Memory B cell (primary cell): ENCODE data around the gene MMP10.
"Not testable (repeated sequence)": the region's sequence is repeated elsewhere in the genome, so short reads cannot be mapped to it uniquely, and the experiment has no call there.

Source experiments
- ATAC-seq: fragments of 150-1000 bp; cut with Tn5 transposase; 2 replicates; pipeline ENCODE4 v1.10.0; 2021; ENCODE audit warnings: low read depth, mild to moderate bottlenecking, moderate library complexity
- DNase-seq, 2 donors: peaks; one replicate each; pipeline ENCODE4 v3.0.0; 2022; ENCODE audit warnings: low spot score in 2 of 2
- H3K27ac Mint-ChIP-seq: one replicate; pipeline ENCODE4 v1.8.0; 2022; ENCODE audit warnings: mild to moderate bottlenecking, moderate library complexity, mixed read lengths
- H3K27me3 Mint-ChIP-seq: one replicate; pipeline ENCODE4 v1.8.0; 2022; ENCODE audit warnings: mixed read lengths
- H3K36me3 Mint-ChIP-seq: one replicate; pipeline ENCODE4 v1.8.0; 2022; ENCODE audit warnings: mild to moderate bottlenecking, mixed read lengths
- H3K4me1 Mint-ChIP-seq: one replicate; pipeline ENCODE4 v1.8.0; 2022; ENCODE audit warnings: mixed read lengths
- H3K4me3 Mint-ChIP-seq: one replicate; pipeline ENCODE4 v1.8.0; 2022; ENCODE audit warnings: mild to moderate bottlenecking, moderate library complexity, mixed read lengths
- H3K9me3 Mint-ChIP-seq: one replicate; pipeline ENCODE4 v1.8.0; 2022; ENCODE audit warnings: mixed read lengths

The MMP10 gene

DNA sequence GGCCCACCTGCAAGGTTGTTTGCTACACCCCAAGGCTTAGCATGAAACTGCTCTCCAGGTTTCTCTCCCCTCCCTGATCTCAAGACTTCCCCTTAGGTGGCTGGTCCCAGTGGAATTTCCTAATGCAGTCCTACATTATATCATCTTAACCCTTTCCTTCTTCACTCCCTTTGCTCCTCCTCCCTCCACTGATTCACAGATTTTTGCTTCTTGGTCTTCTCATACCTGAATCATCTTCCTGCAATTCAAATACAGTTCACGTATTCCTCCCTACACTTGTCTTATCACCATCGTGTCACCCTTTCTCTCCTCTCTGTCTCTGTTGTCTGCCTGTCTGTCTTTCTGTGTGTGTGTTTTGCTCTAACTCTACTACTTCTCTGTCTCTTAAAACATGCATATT, 17.0 kb downstream of the MMP10 start:
- no peak for ATAC-seq
- Mint-ChIP-seq H3K27me3 (peaks cover 5% of the 10 kb centered on the region), H3K36me3 (no peaks in the 10 kb centered on the region), H3K9me3 (no peaks in the 10 kb centered on the region), H3K27ac (no peak overlapping the region), H3K4me3 (no peak overlapping the region), H3K4me1 (no peaks in the 10 kb centered on the region)
- no peak for DNase-seq

- H3K27me3 Mint-ChIP-seq = peaks cover 5% of the 10 kb centered on the region
- DNase-seq (no peak), ATAC-seq (no peak)
- H3K4me1 Mint-ChIP-seq = no peaks in the 10 kb centered on the region
- H3K9me3 Mint-ChIP-seq = no peaks in the 10 kb centered on the region
- H3K27ac Mint-ChIP-seq = no peak overlapping the region
- H3K4me3 Mint-ChIP-seq = no peak overlapping the region
- no peaks in the 10 kb centered on the region for H3K36me3 Mint-ChIP-seq
These were observed 18.1 kb downstream of the MMP10 start for GRCh38 chr11:102762361-102762767.

DNA sequence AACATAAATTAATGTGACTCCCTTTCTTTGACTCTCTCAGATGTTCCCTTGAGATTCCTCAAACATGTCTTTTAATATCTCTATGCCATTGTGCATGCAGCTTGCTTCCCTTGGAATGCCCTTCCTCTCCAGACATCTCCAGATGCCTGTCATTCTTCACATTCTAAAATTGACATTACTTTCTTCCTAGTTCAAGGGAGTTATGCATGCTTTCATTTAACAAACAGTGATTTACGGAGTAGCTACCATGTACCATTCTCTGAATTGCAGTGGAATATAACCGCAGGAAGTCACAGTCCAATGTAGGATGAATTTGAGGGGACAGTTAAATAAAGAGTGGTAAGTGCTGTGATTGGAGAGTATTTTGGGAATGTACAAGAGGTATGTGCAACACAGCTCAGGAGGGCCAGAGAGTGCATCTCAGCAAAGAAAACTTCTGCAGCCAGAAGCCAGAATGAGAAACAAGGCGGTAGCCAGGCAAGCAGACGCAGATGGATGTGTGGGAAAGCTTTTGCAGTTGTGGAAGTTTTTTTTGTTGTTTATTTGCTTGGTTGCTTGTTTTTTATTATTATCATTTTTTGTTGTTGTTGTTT, 18.7 kb downstream of the MMP10 start:
- no peak for ATAC-seq
- DNase-seq = no peak
- no peaks in the 10 kb centered on the region for H3K9me3 Mint-ChIP-seq
- H3K4me3 Mint-ChIP-seq = no peak overlapping the region
- no peaks in the 10 kb centered on the region for H3K36me3 Mint-ChIP-seq
- no peaks in the 10 kb centered on the region for H3K4me1 Mint-ChIP-seq
- H3K27ac Mint-ChIP-seq = no peak overlapping the region
- H3K27me3 Mint-ChIP-seq = peaks cover 6% of the 10 kb centered on the region

GRCh38 chr11:102760344-102761035, 19.9 kb downstream of the MMP10 start:
- Mint-ChIP-seq H3K4me3 (no peak overlapping the region), H3K4me1 (no peaks in the 10 kb centered on the region), H3K27me3 (peaks cover 7% of the 10 kb centered on the region), H3K27ac (no peak overlapping the region), H3K36me3 (no peaks in the 10 kb centered on the region), H3K9me3 (no peaks in the 10 kb centered on the region)
- no peak for ATAC-seq
- DNase-seq = no peak

- H3K9me3 Mint-ChIP-seq = no peaks in the 10 kb centered on the region
- H3K27me3 Mint-ChIP-seq = peaks cover 13% of the 10 kb centered on the region
- no peaks in the 10 kb centered on the region for H3K36me3 Mint-ChIP-seq
- DNase-seq (no peak), ATAC-seq (no peak)
- no peaks in the 10 kb centered on the region for H3K4me1 Mint-ChIP-seq
- H3K27ac Mint-ChIP-seq = no peak overlapping the region
- no peak overlapping the region for H3K4me3 Mint-ChIP-seq
These were observed 22.4 kb downstream of the MMP10 start for GRCh38 chr11:102757823-102758549.

GRCh38 chr11:102753267-102753666, 27.2 kb downstream of the MMP10 start:
- H3K4me3 Mint-ChIP-seq = no peak overlapping the region
- peaks cover 15% of the 10 kb centered on the region for H3K27me3 Mint-ChIP-seq
- H3K27ac Mint-ChIP-seq = no peak overlapping the region
- peaks cover 2% of the 10 kb centered on the region for H3K9me3 Mint-ChIP-seq
- no peaks in the 10 kb centered on the region for H3K36me3 Mint-ChIP-seq
- no peak for DNase-seq
- no peak for ATAC-seq
- H3K4me1 Mint-ChIP-seq = no peaks in the 10 kb centered on the region

DNA sequence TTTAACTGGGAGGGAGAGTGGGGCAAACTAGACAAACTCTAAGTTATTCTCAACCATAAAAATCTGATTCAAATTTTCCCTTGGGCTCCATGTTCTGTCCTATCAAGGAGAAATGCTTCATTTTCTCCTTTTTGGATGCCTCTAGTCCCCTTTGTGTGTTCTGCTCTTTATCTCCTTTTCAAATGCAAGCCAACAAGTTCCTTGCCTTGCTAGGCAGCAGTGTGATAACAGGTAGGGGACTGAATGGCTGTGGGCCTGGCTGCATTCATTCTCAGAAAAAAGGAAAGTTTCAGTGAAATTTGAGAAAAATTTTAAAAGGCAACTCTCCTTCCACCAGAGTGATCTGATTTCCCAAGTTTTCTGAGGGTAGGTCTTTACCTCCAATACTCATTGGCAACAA, 28.8 kb downstream of the MMP10 start:
- no peak overlapping the region for H3K4me3 Mint-ChIP-seq
- peaks cover 17% of the 10 kb centered on the region for H3K27me3 Mint-ChIP-seq
- peaks cover 5% of the 10 kb centered on the region for H3K9me3 Mint-ChIP-seq
- H3K36me3 Mint-ChIP-seq = peaks cover 2% of the 10 kb centered on the region
- H3K4me1 Mint-ChIP-seq = no peaks in the 10 kb centered on the region
- H3K27ac Mint-ChIP-seq = no peak overlapping the region
- ATAC-seq (no peak), DNase-seq (no peak)

DNA sequence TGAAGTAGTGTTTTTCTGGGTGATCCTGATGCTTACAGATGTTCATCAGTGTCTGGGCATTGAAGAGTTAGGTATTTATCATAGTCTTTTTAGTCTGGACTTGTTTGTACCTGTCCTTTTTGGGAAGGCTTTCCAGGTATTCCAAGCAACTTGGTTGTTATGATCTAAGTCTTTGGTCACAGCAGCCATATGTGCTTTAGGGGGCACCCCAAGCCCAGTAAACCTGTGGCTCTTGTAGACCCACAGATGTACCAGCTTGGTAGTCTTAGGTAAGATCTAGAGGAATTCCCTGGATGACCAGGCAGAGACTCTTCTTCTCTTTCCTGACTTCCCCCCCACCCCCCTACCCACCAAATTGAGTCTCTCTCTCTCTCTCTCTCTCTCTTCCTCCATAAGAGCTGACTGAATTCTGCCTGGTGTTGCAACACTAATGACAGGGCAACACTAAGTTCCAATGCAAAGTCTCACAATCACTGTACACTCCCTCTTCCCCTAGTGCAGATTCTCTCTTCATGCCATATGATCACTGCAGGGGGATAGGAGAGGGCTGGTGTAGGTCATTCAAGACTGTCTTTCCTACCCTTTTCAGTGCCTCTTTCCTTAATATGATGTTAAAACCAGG, 31.2 kb downstream of the MMP10 start:
- no peak for ATAC-seq
- Mint-ChIP-seq H3K9me3 (peaks cover 7% of the 10 kb centered on the region), H3K36me3 (peaks cover 4% of the 10 kb centered on the region), H3K4me3 (no peak overlapping the region), H3K27me3 (peaks cover 13% of the 10 kb centered on the region), H3K27ac (no peak overlapping the region), H3K4me1 (no peaks in the 10 kb centered on the region)
- no peak for DNase-seq

- DNase-seq, ATAC-seq, H3K4me3 Mint-ChIP-seq, H3K36me3 Mint-ChIP-seq, H3K27ac Mint-ChIP-seq, H3K9me3 Mint-ChIP-seq, H3K4me1 Mint-ChIP-seq: not testable (repeated sequence)
- peaks cover 10% of the 10 kb centered on the region for H3K27me3 Mint-ChIP-seq
These were observed 33.5 kb downstream of the MMP10 start for GRCh38 chr11:102746746-102747578.

DNA sequence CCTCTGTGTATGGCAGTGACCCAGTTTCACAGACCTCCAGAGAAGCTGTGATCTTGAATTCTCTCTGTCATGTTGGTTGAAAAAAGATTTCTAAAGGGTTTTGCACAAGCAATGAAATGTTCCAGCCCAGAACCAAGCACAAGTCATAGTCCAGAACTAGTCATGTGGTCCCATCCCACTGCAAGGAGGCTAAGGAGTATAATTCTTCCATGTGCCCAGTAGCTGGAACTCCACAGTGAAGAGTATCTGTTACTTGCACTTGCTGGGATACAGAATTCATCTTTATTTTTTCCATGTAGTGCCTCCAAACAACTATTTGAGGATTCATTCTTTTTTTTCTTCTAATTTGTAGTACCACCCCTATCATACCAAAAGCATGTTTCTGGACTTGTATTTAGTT, 45.8 kb downstream of the MMP10 start:
- H3K27me3 Mint-ChIP-seq = peaks cover 5% of the 10 kb centered on the region
- ATAC-seq = no peak
- no peaks in the 10 kb centered on the region for H3K4me1 Mint-ChIP-seq
- H3K27ac Mint-ChIP-seq = no peak overlapping the region
- no peak for DNase-seq
- no peak overlapping the region for H3K4me3 Mint-ChIP-seq
- H3K9me3 Mint-ChIP-seq = peaks cover 1% of the 10 kb centered on the region
- no peaks in the 10 kb centered on the region for H3K36me3 Mint-ChIP-seq

DNA sequence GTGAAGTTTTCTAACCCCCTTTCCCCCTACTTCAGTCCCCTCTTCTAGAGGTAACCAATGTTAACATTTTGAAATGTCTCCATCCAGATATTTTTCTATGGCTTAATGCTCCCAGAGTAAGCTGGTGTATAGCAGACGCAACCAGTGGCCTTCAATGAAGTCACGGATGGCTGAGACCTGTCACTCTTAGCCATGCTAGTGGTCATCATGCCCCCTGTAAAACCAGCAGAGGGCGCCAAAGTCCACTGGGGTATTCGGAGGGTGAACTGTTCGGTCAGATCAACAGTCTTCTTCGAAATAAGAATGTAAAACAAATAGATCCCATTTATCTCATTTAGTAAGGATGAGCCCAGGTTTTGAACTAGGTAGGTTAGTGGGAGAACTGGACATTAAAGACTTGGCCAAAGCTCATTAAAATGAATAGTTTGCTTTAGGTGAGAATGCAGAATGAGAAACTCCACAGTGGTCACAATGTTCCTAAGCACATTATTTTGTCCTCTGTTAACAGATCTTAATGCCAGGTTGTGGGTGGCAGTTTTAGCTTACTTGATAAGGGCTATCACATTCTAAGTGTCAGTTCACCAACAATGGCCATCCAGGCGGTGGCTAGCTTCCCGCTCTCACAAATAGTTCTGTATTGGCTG, 47.1 kb downstream of the MMP10 start:
- ATAC-seq (no peak), DNase-seq (no peak)
- Mint-ChIP-seq H3K9me3 (no peaks in the 10 kb centered on the region), H3K27ac (no peak overlapping the region), H3K4me1 (no peaks in the 10 kb centered on the region), H3K36me3 (no peaks in the 10 kb centered on the region), H3K27me3 (peaks cover 5% of the 10 kb centered on the region), H3K4me3 (no peak overlapping the region)

- H3K4me1 Mint-ChIP-seq, ATAC-seq, DNase-seq, H3K36me3 Mint-ChIP-seq, H3K27ac Mint-ChIP-seq, H3K4me3 Mint-ChIP-seq, H3K9me3 Mint-ChIP-seq, H3K27me3 Mint-ChIP-seq: not testable (repeated sequence)
These were observed 49.5 kb downstream of the MMP10 start for GRCh38 chr11:102730944-102731343.
